ENCODE data around the gene DOK4. TPM values are rescaled to one million over a fixed set of nuclear protein-coding genes. Genes with fewer than 3 reads are reported as not detected.
"Not testable (repeated sequence)": the region's sequence is repeated elsewhere in the genome, so short reads cannot be mapped to it uniquely, and the experiment has no call there.

DOK4 gene
- total RNA-seq, 1 experiment from 2014 or later = 13.0 TPM

- H3K36me3 ChIP-seq = peaks cover 56% of the 10 kb centered on the region
- no peaks in the 10 kb centered on the region for H3K4me1 ChIP-seq
- no peak overlapping the region for H3K4me3 ChIP-seq
- H3K27me3 ChIP-seq = no peaks in the 10 kb centered on the region
- no peak for DNase-seq
- no peaks in the 10 kb centered on the region for H3K9me3 ChIP-seq (replicated peaks)
- H3K27ac ChIP-seq = no peak overlapping the region
Measured at GRCh38 chr16:57471209-57471608, 15.1 kb downstream of the DOK4 start.

- peaks cover 61% of the 10 kb centered on the region for H3K36me3 ChIP-seq
- DNase-seq = no peak
- H3K4me3 ChIP-seq = no peak overlapping the region
- no peak overlapping the region for H3K27ac ChIP-seq
- no peaks in the 10 kb centered on the region for H3K4me1 ChIP-seq
- H3K9me3 ChIP-seq (replicated peaks) = no peaks in the 10 kb centered on the region
- no peaks in the 10 kb centered on the region for H3K27me3 ChIP-seq
Measured at GRCh38 chr16:57470711-57471110, 15.6 kb downstream of the DOK4 start.

- peaks cover 68% of the 10 kb centered on the region for H3K36me3 ChIP-seq
Measured at GRCh38 chr16:57469917-57470470, 16.3 kb downstream of the DOK4 start.

GRCh38 chr16:57469046-57469445, 17.2 kb downstream of the DOK4 start:
- H3K4me3 ChIP-seq = no peak overlapping the region
- H3K4me1 ChIP-seq = no peaks in the 10 kb centered on the region
- no peak for DNase-seq
- H3K9me3 ChIP-seq (replicated peaks) = no peaks in the 10 kb centered on the region
- H3K27ac ChIP-seq = no peak overlapping the region
- no peaks in the 10 kb centered on the region for H3K27me3 ChIP-seq
- H3K36me3 ChIP-seq = peaks cover 74% of the 10 kb centered on the region

More at GRCh38 chr16:57469917-57470470, 16.3 kb downstream of the DOK4 start:
- Histone ChIP-seq H3K27me3 (no peaks in the 10 kb centered on the region), H3K9me3 (replicated peaks) (no peaks in the 10 kb centered on the region), H3K27ac (no peak overlapping the region), H3K4me1 (no peaks in the 10 kb centered on the region), H3K4me3 (no peak overlapping the region)
- DNase-seq = no peak

DNA sequence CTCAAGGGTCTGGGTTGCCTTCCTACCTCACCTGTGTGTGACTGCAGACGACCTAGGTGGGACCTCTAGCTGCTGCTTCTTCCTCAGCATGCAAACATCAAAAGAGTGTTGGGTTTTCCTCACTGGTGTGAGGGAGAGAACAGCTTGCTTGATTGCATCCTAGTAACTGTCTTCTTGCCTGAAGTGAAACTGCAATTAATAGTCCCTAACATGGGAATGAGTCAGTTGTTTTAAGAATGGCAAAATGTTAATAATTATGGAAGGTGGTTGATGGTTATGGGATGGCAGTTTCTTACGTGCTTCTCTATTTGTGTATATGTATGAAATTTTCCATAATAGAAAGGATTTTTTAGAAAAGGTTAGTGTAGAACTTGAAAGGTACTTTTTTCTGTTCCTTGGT, 17.9 kb downstream of the DOK4 start:
- Histone ChIP-seq H3K4me3 (no peak overlapping the region), H3K27ac (no peak overlapping the region), H3K4me1 (no peaks in the 10 kb centered on the region), H3K9me3 (replicated peaks) (no peaks in the 10 kb centered on the region), H3K27me3 (no peaks in the 10 kb centered on the region), H3K36me3 (peaks cover 75% of the 10 kb centered on the region)
- no peak for DNase-seq

- Histone ChIP-seq H3K36me3 (peaks cover 52% of the 10 kb centered on the region), H3K4me3 (no peak overlapping the region), H3K27ac (no peak overlapping the region), H3K27me3 (no peaks in the 10 kb centered on the region), H3K4me1 (no peaks in the 10 kb centered on the region), H3K9me3 (replicated peaks) (no peaks in the 10 kb centered on the region)
- no peak for DNase-seq
Measured at GRCh38 chr16:57464523-57464922, 21.8 kb downstream of the DOK4 start.

- Histone ChIP-seq H3K27ac (peak overlapping the region; percentile 27; the same call in 1 of the 2 replicates), H3K36me3 (peaks cover 44% of the 10 kb centered on the region)
Measured at GRCh38 chr16:57462978-57463362, 23.3 kb downstream of the DOK4 start.

GRCh38 chr16:57462209-57462977, 23.9 kb downstream of the DOK4 start, which contains the start of gene POLR2C:
Gene POLR2C, plus strand, starts transcription at chr16:57462679. Its CDS starts 46 bp downstream, at chr16:57462725.
- Histone ChIP-seq H3K36me3 (peaks cover 42% of the 10 kb centered on the region), H3K27me3 (no peaks in the 10 kb centered on the region), H3K4me1 (no peaks in the 10 kb centered on the region), H3K9me3 (replicated peaks) (no peaks in the 10 kb centered on the region), H3K27ac (peak within 1 kb of the TSS; percentile 27; the same call in 1 of the 2 replicates), H3K4me3 (peak within 1 kb of the TSS; percentile 75)
- DNase-seq = peak; percentile 89 to 92

More at GRCh38 chr16:57462978-57463362, 23.3 kb downstream of the DOK4 start:
- Histone ChIP-seq H3K9me3 (replicated peaks) (no peaks in the 10 kb centered on the region), H3K27me3 (no peaks in the 10 kb centered on the region), H3K4me3 (peak overlapping the region; percentile 75), H3K4me1 (no peaks in the 10 kb centered on the region)
- DNase-seq = no peak

- no peak overlapping the region for H3K27ac ChIP-seq
- no peak for DNase-seq
- no peaks in the 10 kb centered on the region for H3K9me3 ChIP-seq (replicated peaks)
- H3K4me1 ChIP-seq = no peaks in the 10 kb centered on the region
- peaks cover 45% of the 10 kb centered on the region for H3K36me3 ChIP-seq
- H3K27me3 ChIP-seq = no peaks in the 10 kb centered on the region
- H3K4me3 ChIP-seq = no peak overlapping the region
Measured at GRCh38 chr16:57452021-57452420, 34.3 kb downstream of the DOK4 start.

GRCh38 chr16:57447186-57447962, 38.9 kb downstream of the DOK4 start, which contains the start of the genes CIAPIN1 and COQ9:
Gene CIAPIN1, minus strand, starts transcription at chr16:57447385. Its CDS starts 6,457 bp downstream, at chr16:57440928.
Gene COQ9, plus strand, starts transcription at chr16:57447479. Its CDS starts 27 bp downstream, at chr16:57447506.
- DNase-seq = peak; percentile 97
- H3K27ac ChIP-seq = peak within 1 kb of the TSS; percentile 90
- no peaks in the 10 kb centered on the region for H3K4me1 ChIP-seq
- H3K9me3 ChIP-seq (replicated peaks) = no peaks in the 10 kb centered on the region
- no peaks in the 10 kb centered on the region for H3K27me3 ChIP-seq
- peaks cover 12% of the 10 kb centered on the region for H3K36me3 ChIP-seq
- peak within 1 kb of the TSS; percentile 92 for H3K4me3 ChIP-seq

- Histone ChIP-seq H3K36me3 (peaks cover 9% of the 10 kb centered on the region), H3K4me3 (peak overlapping the region; percentile 92), H3K27me3 (no peaks in the 10 kb centered on the region), H3K4me1 (no peaks in the 10 kb centered on the region), H3K27ac (peak overlapping the region; percentile 90), H3K9me3 (replicated peaks) (no peaks in the 10 kb centered on the region)
- peak; percentile 45 to 56 for DNase-seq
Measured at GRCh38 chr16:57446531-57447185, 39.6 kb downstream of the DOK4 start.

GRCh38 chr16:57445510-57445909, 40.8 kb downstream of the DOK4 start:
- H3K9me3 ChIP-seq (replicated peaks) = no peaks in the 10 kb centered on the region; the same call in 1 of the 2 replicates
- H3K4me1 ChIP-seq = no peaks in the 10 kb centered on the region
- no peaks in the 10 kb centered on the region for H3K27me3 ChIP-seq
- no peak overlapping the region for H3K27ac ChIP-seq
- H3K4me3 ChIP-seq = no peak overlapping the region
- DNase-seq = no peak
- peaks cover 12% of the 10 kb centered on the region for H3K36me3 ChIP-seq

DNA sequence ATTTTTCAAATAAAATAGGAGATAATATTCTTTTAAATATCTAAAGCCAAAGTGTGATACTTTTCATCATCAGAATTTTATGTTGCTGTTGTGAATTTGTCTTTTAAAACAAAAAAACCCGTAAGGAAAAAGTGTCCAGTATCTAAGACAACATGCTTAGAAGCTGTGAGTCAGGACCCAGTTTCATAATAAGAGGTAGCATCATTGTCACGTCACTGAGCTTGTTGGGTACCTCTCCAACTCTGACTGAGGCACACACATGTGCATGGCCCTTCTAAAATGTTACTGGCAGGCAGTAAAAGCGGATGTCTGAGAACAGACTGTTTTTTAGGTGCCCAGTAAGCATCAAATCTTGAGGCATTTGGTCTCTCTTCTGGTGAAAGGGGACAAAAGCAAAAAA, 41.6 kb downstream of the DOK4 start:
- Histone ChIP-seq H3K4me3 (no peak overlapping the region), H3K4me1 (no peaks in the 10 kb centered on the region), H3K36me3 (peaks cover 20% of the 10 kb centered on the region), H3K27me3 (no peaks in the 10 kb centered on the region), H3K9me3 (replicated peaks) (peaks cover 4% of the 10 kb centered on the region; the same call in 1 of the 2 replicates), H3K27ac (no peak overlapping the region)
- no peak for DNase-seq

GRCh38 chr16:57440551-57440950, 45.7 kb downstream of the DOK4 start:
- not testable (repeated sequence) for H3K27ac ChIP-seq; H3K4me1 ChIP-seq; DNase-seq; H3K4me3 ChIP-seq; H3K27me3 ChIP-seq; H3K9me3 ChIP-seq (replicated peaks)
- H3K36me3 ChIP-seq = peaks cover 48% of the 10 kb centered on the region

All from SJCRH30 (cell line).